HG02798 (cell line): ENCODE measurements around the gene PTBP1.
A peak's percentile ranks its signal among the peaks of the same experiment; 100 is the strongest.

Source experiments
- ATAC-seq: cut with Tn5 transposase; IDR thresholded peaks from one replicate; pipeline ENCODE4 v1.9.1; 2021; ENCODE audit warnings: mild to moderate bottlenecking; ENCODE audit not compliant: unreplicated experiment, poor library complexity

The PTBP1 gene

DNA sequence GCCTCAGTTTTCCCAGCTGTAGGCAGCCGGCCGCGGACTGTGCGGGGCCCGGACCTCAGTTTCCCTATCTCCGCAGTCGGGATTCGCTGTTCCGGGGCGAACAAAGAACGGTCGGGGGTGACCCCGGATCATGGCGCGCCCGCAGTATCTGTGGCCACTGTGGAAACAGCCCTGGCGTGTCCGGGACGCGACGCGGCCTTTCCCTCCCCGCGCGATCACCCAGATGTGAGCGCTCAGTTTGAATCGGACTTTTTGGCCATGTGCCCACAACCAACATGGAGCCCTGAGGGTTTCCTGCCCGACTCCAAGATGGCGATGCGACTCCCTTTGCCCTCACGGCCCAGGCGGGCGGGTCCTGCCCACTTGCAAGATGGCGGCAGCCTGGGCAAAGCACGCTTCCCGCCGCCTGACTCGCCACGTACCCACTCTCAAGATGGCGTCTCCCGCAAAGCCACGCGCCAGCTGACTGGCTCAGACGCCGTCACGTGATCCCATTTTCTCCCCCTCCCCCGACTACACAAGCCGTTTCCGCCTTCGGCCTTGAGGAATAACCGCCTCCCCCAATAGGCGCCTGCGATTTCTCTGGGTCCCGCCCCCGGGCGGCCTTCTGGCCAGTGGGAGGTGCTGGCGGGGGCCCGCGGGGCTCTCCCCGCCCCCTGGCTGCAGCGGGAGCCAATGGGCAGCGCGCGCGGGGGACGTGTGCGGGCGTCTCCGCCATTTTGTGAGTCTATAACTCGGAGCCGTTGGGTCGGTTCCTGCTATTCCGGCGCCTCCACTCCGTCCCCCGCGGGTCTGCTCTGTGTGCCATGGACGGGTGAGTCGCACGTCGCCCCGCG, at the start of gene PTBP1:
TSS of gene PTBP1 (plus strand) at position 761 of the 836 bp plus-strand sequence. CDS start at position 807, 46 bp downstream.
- peak; percentile 84 for ATAC-seq

DNA sequence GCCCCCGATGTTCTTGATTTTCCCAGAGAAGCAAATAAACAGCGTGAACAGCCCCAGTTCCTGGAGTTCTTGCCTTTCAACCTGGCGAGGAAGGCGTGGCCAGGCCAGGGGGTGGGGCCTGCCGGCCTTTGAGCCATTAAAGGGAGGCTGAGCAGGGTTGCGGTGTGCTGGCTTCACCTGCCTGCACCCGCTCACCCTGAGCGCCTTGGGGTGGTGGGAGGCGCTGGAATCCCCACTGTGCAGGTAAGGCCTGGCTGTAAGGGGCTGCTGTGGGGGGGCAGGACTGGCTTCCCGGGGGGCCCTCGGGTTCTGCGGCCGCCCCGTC, 49.0 kb upstream of the PTBP1 start:
- no peak for ATAC-seq

DNA sequence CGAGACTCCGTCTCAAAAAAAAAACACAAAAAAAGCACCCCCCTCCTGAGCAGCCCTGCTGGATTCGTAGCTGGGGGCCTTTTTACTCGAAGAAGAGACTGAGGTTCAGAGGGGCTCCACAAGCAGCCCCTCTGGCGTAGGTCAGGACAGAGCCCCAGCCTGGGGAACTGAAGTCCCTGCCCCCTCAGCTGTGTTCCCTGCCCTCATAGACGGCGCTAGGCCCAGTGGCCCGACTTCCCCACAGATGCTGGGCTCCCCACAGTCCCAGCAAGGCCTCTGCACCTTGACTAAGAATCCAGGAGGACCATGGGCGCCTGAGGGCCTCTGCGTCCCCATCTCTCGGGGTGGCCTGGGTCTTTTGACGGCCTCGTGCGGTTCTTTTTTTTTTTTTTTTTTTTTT, 47.4 kb upstream of the PTBP1 start:
- ATAC-seq: no peak

DNA sequence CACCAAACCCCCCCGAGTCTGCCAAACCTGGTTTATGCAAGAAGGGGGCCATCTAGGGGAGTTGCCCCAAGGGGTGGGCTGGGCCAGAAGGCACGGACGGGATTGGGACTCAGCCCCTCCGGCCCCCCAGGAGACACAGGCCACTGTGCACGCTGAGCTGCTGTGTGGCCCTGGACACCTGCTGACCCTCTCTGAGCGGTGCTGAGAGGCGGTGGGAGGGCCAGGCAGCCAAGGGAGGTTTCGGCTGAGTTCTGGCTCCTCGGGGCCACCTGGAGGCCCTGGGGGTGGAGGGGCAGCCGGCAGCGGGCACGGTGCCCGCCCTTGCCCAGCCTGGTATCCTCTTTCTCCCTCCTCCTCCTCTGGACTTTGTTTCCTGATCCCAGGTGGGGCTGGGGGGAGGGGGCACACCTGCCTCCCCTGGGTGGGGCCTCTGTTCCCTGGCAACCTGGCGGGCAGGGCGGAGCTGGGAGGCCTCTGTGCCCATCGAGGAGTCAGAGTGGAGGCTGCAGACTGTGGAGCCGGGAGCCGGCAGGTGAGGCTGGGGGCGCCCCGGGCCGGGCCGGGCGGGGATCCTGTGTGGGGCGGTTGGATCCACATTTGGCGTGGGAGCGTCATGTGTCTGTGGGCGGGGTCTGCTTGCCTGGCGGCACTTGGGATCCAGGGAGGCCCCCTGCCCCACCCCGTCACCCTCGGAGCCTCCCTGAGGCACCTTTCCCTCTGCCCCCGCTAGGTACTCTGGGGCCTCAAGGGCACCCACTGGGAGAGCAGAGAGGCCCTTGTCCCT, 46.4 kb upstream of the PTBP1 start, which contains the start of gene MISP:
TSS of gene MISP (plus strand) at position 473 of the 784 bp plus-strand sequence. CDS start 5,835 bp downstream, outside the sequence.
- ATAC-seq: no peak

DNA sequence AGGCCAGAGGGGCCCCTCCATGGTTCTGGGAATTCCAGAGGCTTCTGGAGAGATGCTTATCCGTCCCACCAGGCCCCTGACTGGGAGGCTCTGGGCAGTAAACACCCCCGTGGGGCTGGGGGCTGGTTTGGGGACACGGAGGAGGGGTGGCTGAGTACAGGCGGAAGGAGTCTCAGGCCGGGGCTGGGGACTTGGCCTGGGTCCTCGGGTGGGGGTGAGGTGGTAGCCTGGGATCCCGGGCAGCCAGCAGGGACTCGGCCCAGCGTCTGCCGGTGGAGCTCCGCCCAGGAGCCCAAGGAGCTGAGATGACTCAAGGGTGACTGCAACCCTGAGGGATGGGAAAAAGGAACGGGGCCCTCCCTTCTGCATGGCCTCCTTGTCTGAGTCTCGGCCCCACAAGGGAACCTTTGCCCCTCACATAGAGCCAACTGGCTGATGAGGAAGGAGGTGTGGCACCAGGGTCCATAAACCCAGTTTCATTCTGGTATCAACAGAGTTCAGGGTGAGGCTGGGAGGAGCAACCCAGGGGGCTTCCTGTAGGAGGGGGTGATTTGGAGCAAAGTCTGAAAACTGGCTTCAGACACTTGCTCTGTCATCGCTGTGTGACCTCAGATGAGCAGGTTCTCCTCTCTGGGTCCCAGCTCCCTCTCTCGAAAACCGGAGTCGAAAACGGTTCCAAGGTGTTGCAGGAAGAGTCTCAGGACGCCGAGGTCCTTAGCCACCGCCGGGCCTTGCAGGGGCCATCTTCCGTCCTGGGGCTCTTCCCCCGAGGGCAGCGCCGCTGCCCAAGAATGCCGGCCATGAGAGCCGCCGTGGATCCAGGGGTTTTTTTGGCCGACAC, 45.5 kb upstream of the PTBP1 start:
- no peak for ATAC-seq

DNA sequence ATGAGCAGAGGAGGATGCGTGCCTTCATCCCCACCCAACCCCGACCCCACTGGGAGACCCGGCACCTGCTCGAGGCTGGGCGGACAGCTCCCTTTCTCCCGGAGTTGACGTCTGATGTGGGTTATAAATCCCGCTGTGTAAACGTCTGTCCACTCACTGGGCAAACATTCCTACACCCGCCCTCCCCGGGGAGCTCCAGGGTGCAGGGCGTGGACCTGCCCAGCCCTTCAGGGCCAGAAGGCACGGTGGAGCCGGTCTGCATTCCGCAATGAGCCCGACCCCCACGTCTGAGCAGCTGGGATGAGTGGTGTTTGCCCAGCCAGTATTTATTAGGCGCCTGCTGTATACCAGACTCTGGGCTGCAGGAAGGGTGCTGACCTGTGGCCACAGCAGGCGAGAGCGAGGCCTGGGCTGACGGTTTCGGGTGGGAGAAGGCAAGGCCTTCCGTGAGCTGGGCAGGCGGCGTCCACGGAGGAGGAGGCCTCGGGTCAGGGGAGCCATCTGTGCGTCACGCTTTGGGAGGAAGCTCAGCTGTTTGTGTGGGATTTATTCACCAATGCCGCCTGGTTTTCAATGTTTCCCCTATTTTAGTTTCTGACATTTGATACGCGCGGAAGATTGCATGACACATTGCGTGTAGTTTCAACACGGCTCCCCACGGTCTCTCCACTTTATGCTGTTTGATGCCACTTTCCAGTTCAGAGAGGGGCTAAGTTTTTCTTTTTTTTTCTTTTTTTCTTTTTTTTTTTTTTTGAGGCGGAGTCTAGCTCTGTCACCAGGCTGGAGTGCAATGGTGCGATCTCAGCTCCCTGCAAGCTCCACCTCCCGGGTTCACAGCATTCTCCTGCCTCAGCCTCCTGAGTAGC, 44.4 kb upstream of the PTBP1 start:
- no peak for ATAC-seq

DNA sequence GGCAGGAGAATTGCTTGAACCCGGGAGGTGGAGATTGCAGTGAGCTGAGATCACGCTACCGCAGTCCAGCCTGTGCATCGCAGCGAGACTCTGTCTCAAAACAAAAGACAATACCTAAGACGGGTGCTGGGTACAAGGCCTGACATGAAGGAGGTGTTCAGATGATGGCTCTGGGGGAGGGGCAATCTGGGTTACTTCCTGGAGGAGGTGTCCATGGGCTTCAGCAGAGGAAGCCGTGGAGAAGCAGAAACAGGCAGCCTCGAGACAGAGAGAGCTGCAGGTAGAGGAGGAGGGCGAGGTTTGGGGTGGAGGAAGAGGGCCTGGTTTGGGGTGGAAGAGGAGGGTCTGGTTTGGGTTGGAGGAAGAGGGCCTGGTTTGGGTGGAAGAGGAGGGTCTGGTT, 42.7 kb upstream of the PTBP1 start:
- no peak for ATAC-seq

DNA sequence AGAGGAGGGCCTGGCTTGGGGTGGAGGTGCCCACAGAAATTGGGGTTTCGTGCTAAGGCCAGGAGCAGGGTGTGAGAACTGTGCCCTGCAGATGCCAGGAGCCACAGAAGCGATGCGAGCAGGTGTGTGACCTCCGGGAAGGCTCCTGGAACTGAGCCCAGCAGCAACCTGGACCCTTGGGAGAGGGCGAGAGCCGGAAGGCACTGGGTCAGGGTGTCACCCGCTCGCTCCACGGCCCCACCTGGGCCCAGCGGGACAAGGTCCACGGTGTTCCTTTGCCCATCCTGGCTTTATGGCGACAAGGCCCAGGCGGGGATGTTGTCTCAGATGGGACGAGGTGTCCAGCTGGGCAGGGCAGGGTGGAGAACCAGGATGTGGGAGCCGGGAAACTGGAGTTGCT, 42.2 kb upstream of the PTBP1 start:
- no peak for ATAC-seq

DNA sequence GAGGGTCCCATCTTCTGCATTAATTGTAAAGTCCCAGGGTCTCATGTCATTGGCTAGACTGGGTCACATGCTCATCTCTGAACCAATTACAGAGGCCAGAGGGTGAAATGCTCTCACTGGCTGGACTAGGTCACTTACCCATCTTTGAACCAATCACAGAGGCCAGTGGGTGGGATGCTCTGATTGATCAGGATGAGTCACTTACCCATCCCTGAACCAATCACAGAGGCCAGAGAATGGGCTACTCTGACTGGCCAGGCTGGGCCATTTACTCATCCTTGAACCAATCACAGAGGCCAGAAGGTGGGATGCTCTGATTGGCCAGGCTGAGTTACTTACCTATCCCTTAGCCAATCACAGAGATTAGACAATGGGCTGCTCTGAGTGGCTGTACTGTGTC, 41.0 kb upstream of the PTBP1 start:
- peak; percentile 49 for ATAC-seq

DNA sequence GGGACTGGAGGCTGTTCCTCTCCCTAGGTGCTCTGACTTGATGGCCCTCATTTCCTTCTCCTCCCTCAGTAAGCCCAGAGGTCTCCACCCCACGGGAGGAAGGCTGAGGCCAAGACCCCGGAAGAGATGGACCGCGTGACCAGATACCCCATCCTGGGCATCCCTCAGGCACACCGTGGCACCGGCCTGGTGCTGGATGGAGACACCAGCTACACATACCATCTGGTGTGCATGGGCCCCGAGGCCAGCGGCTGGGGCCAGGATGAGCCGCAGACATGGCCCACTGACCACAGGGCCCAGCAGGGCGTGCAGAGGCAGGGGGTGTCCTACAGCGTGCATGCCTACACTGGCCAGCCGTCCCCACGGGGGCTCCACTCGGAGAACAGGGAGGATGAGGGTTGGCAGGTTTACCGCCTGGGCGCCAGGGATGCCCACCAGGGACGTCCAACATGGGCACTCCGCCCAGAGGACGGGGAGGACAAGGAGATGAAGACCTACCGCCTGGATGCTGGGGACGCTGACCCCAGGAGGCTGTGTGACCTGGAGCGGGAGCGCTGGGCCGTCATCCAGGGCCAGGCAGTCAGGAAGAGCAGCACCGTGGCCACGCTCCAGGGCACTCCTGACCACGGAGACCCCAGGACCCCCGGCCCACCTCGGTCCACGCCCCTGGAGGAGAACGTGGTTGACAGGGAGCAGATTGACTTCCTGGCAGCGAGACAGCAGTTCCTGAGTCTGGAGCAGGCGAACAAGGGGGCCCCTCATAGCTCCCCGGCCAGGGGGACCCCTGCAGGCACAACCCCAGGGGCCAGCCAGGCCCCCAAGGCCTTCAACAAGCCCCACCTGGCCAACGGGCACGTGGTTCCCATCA, 40.2 kb upstream of the PTBP1 start:
- ATAC-seq: no peak

DNA sequence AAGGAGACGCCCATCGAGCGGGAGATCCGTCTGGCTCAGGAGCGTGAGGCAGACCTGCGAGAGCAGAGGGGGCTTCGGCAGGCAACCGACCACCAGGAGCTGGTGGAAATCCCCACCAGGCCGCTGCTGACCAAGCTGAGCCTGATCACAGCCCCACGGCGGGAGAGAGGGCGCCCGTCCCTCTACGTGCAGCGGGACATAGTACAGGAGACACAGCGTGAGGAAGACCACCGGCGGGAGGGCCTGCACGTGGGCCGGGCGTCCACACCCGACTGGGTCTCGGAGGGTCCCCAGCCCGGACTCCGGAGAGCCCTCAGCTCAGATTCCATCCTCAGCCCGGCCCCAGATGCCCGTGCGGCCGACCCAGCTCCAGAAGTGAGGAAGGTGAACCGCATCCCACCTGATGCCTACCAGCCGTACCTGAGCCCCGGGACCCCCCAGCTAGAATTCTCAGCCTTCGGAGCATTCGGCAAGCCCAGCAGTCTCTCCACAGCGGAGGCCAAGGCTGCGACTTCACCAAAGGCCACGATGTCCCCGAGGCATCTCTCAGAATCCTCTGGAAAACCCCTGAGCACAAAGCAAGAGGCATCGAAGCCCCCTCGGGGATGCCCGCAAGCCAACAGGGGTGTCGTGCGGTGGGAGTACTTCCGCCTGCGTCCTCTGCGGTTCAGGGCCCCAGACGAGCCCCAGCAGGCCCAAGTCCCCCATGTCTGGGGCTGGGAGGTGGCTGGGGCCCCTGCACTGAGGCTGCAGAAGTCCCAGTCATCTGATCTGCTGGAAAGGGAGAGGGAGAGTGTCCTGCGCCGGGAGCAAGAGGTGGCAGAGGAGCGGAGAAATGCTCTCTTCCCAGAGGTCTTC, 39.2 kb upstream of the PTBP1 start:
- no peak for ATAC-seq

DNA sequence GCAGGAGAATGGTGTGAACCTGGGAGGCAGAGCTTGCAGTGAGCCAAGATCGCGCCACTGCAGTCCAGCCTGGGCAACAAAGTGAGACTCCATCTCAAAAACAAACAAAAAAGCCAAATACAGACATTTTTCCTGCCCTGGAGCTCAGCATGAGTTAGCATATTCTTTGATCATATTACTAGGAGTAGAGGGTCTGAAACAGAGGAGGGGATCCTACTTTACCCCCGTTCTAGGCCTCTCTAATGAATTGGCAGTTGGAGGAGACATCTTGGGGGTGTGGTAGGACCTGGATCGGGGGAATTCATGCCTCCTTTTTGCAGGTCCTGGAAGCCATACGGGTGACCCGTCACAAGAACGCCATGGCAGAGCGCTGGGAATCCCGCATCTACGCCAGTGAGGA, 34.1 kb upstream of the PTBP1 start:
- ATAC-seq: no peak

DNA sequence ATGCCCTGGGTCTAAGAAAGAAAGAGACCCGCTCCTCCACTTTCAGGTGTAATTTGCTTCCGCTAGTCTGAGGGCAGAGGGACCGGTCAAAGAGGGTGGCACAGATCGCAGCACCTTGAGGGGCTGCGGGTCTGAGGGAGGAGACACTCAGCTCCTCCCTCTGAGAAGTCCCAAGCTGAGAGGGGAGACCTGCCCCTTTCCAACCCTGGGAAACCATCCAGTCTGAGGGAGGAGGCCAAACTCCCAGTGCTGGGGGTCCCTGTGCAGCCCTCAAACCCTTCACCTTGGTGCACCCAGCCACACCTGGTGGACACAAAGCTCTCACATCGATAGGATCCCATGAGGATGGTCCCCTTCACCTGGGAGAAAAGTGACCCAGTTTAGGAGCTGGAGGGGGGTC, 33.4 kb upstream of the PTBP1 start:
- no peak for ATAC-seq

DNA sequence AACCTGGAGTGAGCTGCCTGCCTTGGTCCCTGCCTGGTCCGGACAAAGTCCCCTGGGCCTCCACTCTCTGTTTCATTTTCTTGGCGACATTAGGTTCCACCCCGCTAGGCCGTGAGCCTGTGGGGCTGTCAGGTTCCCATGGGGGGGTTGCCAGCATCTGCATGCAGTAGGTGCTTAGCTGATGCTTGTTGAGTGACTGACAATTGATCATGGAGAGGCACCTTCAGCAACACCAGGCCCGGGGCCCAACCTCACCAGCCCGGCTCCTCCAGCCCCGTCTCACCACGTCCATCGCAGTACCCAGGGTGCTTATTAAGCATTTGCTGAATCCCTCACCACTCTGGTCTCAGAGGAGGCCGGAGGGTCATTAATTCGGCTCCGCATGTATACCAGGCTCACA, 33.0 kb upstream of the PTBP1 start:
- ATAC-seq: no peak

DNA sequence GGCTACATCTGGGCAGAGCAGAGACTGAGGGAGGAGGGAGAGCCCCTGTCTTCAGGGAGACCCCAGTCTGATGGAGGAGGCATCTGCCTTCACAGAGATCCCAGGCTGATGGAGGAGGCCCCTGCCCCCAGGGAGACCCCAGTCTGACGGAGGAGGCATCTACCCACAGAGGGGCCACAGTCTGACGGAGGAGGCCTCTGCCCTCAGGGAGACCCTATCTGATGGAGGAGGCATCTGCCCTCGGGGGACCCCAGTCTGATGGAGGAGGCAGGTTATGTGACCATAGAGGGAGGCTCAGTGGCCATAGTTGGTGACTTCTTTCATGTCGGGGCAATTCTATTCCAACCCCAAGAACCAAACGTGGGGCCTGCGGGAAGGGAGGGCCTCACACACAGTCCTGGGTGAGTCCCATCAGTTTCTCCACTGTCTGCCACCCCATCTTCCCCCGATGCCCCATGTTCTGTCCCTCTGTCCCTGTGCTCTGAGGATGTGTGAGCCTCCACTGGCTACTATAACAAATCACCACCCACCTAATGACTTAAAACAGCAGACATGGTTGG, 32.0 kb upstream of the PTBP1 start:
- ATAC-seq: no peak

DNA sequence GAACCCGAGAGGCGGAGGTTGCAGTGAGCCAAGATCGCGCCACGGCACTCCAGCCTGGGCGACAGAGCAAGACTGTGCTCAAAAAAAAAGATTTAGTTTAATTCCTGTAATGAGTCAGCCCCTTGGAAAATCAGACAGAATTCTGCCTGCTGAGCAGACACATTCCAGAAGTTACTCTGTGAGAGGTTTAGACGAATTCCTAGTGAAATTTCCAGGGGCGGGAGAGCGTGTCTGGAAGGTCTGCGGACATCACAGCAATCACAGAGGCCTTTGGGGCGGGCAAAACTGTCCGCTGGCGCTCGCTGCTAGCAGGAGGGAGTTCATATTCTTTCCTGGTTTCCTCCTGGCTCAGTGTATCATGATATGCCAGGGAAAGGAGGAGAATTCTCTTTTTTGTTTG, 28.8 kb upstream of the PTBP1 start:
- no peak for ATAC-seq

DNA sequence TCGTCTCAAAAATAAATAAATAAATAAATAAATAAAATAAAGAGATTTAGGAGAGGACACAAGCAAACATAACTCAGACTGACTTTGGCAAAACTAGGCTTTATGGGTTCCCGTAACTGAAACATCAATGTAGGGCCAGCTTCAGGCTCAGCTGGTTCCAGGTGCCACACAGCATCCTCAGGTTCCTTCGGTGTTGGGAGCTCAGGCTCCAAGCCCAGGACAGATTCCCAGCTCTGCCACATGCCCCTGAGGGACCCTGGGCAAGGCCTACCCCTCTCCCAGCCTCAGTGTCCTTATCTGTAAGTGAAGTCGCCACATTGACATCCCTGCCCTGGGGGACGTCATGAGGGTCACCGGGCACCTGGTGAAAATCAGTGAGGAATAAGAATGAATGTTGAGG, 27.6 kb upstream of the PTBP1 start:
- ATAC-seq: no peak

DNA sequence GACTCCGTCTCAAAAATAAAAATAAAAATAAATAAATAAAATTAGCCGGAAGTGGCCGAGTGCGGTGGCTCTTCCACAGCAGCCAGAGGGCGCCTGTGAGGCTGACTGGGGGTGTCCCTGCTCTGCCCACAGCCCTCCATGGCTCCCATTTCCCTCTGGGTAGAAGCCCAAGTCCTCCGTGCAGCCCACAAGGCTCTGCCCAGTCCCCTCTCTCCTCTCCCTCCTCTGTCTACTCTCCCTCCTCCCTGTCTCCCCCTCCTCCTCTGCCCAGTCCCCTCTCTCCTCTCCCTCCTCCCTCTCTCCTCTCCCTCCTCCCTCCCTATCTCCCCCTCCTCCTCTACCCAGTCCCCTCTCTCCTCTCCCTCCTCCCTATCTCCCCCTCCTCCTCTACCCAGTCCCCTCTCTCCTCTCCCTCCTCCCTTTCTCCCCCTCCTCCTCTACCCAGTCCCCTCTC, 25.9 kb upstream of the PTBP1 start:
- ATAC-seq: no peak
